Stomach (tissue), 4 donors: ENCODE data around the gene KRTAP5-2.

Source experiments
- EP300 ChIP-seq: sonication (generic); formaldehyde crosslinking; IDR thresholded peaks from one replicate; pipeline ENCODE4 v1.6.1; 2017; ENCODE audit warnings: antibody characterized with exemption
- POLR2AphosphoS5 ChIP-seq, 3 donors: sonication (generic); formaldehyde crosslinking; IDR thresholded peaks; one replicate each; pipeline ENCODE4 v1.6.1; 2016; ENCODE audit warnings: antibody characterized with exemption in 3 of 3
- TF ChIP-seq, protein P1 (sequence below), 7 experiments: fragments of 450-650 bp in 4 of 7; fragments of 200-600 bp in 3 of 7; sonication (generic) in 3 of 7; IDR thresholded peaks; one replicate each; pipeline ENCODE4 v1.5.1; 2016 to 2019; ENCODE audit warnings: antibody characterized with exemption in 7 of 7, control low read depth in 2 of 7, mild to moderate bottlenecking in 1 of 7

DNA sequence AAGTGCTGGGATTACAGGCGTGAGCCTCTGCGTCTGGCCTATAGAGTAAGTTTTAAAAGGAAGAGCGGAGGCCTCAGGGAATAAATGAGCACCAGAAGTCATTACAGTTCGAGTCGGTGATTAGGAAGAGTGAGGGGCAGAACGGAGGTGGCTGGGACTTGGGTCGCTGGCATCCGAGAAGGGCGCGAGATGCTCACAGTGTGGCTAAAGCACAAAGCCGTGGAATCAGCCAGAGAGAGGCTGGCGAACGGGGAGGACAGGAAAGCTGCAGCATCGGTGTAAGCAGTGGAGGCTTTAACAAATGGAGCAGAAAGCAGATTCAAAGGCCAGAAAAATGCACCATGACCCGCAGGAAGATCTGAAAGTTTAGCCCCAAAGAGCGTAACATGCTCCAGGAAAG, 26.5 kb upstream of the KRTAP5-2 start:
- TF ChIP-seq, protein P1, sequence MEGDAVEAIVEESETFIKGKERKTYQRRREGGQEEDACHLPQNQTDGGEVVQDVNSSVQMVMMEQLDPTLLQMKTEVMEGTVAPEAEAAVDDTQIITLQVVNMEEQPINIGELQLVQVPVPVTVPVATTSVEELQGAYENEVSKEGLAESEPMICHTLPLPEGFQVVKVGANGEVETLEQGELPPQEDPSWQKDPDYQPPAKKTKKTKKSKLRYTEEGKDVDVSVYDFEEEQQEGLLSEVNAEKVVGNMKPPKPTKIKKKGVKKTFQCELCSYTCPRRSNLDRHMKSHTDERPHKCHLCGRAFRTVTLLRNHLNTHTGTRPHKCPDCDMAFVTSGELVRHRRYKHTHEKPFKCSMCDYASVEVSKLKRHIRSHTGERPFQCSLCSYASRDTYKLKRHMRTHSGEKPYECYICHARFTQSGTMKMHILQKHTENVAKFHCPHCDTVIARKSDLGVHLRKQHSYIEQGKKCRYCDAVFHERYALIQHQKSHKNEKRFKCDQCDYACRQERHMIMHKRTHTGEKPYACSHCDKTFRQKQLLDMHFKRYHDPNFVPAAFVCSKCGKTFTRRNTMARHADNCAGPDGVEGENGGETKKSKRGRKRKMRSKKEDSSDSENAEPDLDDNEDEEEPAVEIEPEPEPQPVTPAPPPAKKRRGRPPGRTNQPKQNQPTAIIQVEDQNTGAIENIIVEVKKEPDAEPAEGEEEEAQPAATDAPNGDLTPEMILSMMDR (IDR thresholded peaks at IDR 0.05): no peak
- TF ChIP-seq EP300 (no peak), POLR2AphosphoS5 (IDR thresholded peaks at IDR 0.05) (no peak)
